HG03558 (cell line): ENCODE data around the gene MRPL20.
"Not testable (repeated sequence)": the region's sequence is repeated elsewhere in the genome, so short reads cannot be mapped to it uniquely, and the experiment has no call there.

Experiments used
- ATAC-seq: cut with Tn5 transposase; IDR thresholded peaks from one replicate; pipeline ENCODE4 v1.9.1; 2021; ENCODE audit warnings: moderate number of reproducible peaks; ENCODE audit not compliant: unreplicated experiment; ENCODE audit errors: extremely low read depth

Gene MRPL20

GRCh38 chr1:1406821-1407635 lies at the start of gene MRPL20:
Gene MRPL20, minus strand, starts transcription at chr1:1407293. Its CDS starts 76 bp downstream, at chr1:1407217.
- peak; percentile 83 for ATAC-seq

GRCh38 chr1:1456683-1457255 lies 49.7 kb upstream of the MRPL20 start:
- ATAC-seq: not testable (repeated sequence)

DNA sequence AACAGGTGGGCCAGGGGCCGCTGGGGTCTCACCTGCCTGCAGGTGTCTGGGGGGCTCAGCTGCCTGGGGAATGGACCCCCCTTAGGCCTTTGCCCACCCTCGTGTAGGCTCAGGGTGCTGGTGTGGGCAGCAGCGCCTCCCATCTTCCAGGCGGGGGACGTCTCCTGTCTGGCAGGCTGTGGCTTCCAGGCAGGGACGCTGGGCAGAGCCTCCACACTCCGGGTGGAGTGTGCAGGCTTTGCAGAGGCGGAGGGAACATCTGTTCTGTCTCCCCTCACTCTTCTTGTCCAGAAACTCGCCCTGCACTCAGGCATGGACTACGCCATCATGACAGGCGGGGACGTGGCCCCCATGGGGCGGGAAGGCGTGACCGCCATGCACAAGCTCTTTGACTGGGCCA lies 48.8 kb upstream of the MRPL20 start:
- not testable (repeated sequence) for ATAC-seq

- ATAC-seq: no peak
These were observed 48.3 kb upstream of the MRPL20 start for GRCh38 chr1:1455366-1455884.

GRCh38 chr1:1454286-1455056 lies 47.4 kb upstream of the MRPL20 start:
- not testable (repeated sequence) for ATAC-seq

- ATAC-seq: no peak
These were observed 45.8 kb upstream of the MRPL20 start for GRCh38 chr1:1452882-1453281.

GRCh38 chr1:1452365-1452739 lies 45.3 kb upstream of the MRPL20 start:
- ATAC-seq: not testable (repeated sequence)

DNA sequence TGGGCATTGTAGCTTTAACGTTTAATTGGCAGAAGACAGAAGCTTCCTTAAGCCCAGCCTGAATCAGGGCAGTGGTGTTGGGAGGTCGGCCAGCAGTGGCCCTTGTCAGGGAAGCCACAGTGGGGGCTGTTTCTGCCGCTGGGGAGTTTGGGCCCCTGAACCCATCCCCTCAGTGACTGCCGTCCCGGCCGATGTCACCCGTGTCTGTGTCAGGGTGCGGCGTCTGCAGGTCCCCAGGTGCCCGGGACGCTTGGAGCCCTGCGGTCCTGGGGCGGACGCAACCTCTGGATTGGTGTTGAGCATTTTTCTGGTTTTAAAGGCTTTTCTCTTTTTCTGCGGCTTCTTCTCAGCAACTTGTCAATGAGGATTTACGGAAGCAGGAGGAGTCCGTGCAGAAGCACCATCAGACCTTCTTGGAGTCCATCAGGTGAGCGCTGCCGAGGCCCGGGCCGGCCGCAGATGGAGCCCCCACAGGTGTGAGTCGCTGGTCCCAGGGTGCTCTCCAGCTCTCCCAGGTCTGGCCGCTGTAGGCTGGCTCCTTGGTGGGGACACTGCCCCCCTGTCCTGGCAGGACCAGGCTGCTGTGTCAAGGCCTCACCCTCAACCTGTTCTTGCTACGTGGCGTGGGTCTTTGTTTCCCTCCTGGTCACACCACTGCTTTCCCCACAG lies 44.7 kb upstream of the MRPL20 start:
- ATAC-seq: no peak

DNA sequence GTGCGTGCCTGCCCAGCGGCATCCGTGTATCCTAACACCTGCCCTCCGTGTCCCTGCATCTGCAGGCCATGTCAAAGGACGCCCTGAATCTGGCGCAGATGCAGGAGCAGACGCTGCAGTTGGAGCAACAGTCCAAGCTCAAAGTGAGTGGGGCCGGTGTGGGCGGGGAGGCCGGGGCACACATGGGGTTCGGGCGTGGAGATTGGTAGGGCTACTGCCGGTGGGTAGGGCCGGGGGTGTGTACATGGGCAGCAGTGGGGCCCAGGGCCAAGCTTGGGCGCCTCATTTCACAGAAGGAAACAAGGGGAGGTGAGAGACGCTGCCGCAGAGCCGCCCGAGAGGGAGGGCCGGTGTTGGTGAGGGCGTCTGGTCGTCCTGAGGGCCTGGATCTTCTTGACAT lies 43.5 kb upstream of the MRPL20 start:
- not testable (repeated sequence) for ATAC-seq

DNA sequence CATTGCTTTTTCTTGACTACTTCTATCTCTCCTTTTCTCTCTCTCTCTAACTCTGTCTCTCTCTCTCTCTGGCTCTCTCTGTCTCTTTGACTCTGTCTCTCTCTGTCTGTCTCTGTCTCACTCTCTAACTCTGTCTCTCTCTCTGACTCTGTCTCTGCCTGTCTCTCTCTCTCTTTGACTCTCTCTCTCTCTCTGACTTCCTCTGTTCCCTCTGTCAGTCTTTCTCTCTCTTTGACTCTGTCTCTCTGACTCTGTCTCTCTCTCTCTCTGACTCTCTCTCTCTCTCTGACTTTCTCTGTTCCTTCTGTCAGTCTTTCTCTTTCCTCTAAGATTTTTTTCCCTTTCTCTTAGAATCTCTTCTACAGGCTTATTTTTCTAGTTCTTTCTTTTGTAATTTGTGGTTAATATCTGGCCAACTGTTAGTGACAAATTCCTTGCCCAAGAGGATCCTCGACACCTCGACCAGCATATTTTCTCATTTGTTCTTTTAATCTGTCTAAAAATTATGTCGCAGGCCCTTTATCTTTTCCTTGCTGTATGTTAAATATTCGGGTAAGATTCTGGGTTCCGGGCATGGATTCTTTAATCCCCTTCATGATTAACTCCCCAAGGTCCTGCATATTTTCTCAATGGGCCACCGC lies 42.1 kb upstream of the MRPL20 start, which contains the start of gene ATAD3C:
Gene ATAD3C (plus strand): TSS at position 591 of the 641 bp plus-strand sequence. CDS start 995 bp downstream, outside the sequence.
- no peak for ATAC-seq

DNA sequence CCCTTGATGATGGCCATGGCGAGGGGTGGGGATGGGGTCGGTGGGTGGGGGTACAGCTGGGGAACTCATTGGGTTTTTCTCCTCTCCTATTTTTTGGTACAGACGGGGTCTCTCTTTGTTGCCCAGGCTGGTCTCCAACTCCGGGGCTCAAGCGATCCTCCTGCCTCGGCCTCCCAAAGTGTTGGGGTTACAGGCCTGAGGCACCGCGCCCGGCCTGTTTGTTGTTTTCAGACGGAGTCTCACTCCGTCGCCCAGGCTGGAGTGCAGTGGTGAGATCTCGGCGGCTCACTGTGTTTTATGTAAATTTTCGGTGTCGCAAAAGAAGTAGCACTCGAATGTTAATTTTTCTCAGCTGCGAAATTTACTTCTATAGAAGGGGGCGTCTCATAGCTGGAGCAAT lies 39.5 kb upstream of the MRPL20 start:
- ATAC-seq: not testable (repeated sequence)

DNA sequence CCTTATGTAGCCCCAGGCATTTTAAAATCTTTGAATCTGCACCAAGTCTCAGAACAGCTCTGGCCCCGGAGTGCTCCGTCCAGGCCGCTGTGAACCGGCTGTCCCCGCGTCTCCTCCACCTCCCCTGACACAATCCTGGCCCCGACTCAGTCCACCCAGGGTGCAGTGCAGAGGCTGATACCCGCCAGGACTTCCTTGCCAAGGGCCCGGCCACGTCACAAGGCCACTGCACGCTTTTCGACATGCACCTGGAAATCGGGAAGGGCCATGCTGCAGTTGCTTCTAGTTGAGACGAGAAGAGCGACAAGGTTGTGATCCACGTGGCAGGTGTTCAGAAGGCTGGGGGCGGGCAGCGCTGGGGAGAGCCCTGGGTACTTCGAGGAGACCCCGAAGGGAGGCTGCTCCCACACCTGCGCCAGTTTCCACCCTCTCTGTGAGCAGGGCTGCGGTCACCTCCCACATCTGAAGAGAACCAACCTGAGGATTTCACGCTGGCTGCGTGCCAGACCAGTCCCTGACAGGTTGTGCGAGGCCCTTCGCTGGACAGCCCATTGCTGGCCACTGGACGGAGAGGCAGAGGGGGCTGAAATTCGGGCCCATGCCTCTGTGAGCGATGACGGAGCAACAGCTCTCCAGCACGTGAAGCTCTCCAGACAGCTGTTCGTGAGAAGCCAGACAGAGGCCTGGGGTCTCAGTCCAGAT lies 35.1 kb upstream of the MRPL20 start:
- ATAC-seq: no peak

GRCh38 chr1:1441002-1441888 lies 34.2 kb upstream of the MRPL20 start:
- ATAC-seq: no peak

- ATAC-seq: no peak
These were observed 33.3 kb upstream of the MRPL20 start for GRCh38 chr1:1440262-1441001.

GRCh38 chr1:1439546-1440261 lies 32.6 kb upstream of the MRPL20 start:
- ATAC-seq: no peak

GRCh38 chr1:1438531-1439381 lies 31.7 kb upstream of the MRPL20 start:
- no peak for ATAC-seq
